ENCODE measurements around the gene ACAD10.

Gene ACAD10

DNA sequence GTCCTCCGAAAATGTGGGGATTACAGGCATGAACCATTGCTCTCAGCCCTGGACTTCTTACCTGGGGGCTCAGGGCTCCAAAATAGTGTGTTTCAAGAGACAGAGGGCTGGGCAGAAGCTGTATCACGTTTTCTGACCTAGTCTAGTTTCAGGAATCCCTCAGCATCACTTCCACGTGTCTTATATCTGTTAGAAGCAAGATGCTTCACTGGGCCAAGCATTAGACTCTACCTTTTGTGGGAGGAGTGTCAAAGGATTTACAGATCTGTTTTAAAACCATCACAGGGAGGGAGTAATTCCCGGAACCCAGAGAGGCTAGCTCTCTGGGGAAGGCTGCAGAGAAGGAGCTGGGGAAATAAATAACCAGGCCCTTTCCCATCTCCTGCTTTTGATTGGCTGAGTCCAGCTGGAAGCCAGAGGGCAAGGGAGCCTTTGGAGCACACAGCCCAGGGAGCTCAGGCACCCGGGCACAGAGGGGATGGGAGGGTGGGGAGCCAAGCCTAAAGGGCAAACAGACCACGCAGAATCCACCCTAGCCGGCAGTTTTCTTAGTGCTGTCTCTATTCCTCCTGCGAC lies 47.6 kb downstream of the ACAD10 start:
- TF ChIP-seq CREB1 (IDR thresholded peaks at IDR 0.05; ENCODE audit: low read depth): no peak
- TF ChIP-seq FOXM1 (IDR thresholded peaks at IDR 0.05; ENCODE audit: borderline replicate concordance, low read depth): no peak
- TF ChIP-seq YY1 (IDR thresholded peaks at IDR 0.05; ENCODE audit: low read depth): no peak
- TF ChIP-seq, protein P1, sequence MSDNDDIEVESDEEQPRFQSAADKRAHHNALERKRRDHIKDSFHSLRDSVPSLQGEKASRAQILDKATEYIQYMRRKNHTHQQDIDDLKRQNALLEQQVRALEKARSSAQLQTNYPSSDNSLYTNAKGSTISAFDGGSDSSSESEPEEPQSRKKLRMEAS (IDR thresholded peaks at IDR 0.05): no peak
- TF ChIP-seq EGR1 (IDR thresholded peaks at IDR 0.05): no peak
- TF ChIP-seq CEBPB (IDR thresholded peaks at IDR 0.05): no peak
- TF ChIP-seq TEAD4 (IDR thresholded peaks at IDR 0.05): no peak
- TF ChIP-seq, protein P2, sequence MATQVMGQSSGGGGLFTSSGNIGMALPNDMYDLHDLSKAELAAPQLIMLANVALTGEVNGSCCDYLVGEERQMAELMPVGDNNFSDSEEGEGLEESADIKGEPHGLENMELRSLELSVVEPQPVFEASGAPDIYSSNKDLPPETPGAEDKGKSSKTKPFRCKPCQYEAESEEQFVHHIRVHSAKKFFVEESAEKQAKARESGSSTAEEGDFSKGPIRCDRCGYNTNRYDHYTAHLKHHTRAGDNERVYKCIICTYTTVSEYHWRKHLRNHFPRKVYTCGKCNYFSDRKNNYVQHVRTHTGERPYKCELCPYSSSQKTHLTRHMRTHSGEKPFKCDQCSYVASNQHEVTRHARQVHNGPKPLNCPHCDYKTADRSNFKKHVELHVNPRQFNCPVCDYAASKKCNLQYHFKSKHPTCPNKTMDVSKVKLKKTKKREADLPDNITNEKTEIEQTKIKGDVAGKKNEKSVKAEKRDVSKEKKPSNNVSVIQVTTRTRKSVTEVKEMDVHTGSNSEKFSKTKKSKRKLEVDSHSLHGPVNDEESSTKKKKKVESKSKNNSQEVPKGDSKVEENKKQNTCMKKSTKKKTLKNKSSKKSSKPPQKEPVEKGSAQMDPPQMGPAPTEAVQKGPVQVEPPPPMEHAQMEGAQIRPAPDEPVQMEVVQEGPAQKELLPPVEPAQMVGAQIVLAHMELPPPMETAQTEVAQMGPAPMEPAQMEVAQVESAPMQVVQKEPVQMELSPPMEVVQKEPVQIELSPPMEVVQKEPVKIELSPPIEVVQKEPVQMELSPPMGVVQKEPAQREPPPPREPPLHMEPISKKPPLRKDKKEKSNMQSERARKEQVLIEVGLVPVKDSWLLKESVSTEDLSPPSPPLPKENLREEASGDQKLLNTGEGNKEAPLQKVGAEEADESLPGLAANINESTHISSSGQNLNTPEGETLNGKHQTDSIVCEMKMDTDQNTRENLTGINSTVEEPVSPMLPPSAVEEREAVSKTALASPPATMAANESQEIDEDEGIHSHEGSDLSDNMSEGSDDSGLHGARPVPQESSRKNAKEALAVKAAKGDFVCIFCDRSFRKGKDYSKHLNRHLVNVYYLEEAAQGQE (IDR thresholded peaks at IDR 0.05; ENCODE audit: low read depth): no peak
- no peak for TF ChIP-seq ZBTB7A (IDR thresholded peaks at IDR 0.05; ENCODE audit: low read depth)
- no peak for TF ChIP-seq EP300 (IDR thresholded peaks at IDR 0.05; ENCODE audit: borderline replicate concordance)
- no peak for TF ChIP-seq NFIC (IDR thresholded peaks at IDR 0.05)
- TF ChIP-seq RAD21 (IDR thresholded peaks at IDR 0.05; ENCODE audit: low read depth): no peak
- TF ChIP-seq, protein P3, sequence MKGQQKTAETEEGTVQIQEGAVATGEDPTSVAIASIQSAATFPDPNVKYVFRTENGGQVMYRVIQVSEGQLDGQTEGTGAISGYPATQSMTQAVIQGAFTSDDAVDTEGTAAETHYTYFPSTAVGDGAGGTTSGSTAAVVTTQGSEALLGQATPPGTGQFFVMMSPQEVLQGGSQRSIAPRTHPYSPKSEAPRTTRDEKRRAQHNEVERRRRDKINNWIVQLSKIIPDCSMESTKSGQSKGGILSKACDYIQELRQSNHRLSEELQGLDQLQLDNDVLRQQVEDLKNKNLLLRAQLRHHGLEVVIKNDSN (IDR thresholded peaks at IDR 0.05): no peak
- no peak for TF ChIP-seq TCF12 (IDR thresholded peaks at IDR 0.05; ENCODE audit: low read depth)
- TF ChIP-seq TAF1 (IDR thresholded peaks at IDR 0.05; ENCODE audit: low read depth): no peak

DNA sequence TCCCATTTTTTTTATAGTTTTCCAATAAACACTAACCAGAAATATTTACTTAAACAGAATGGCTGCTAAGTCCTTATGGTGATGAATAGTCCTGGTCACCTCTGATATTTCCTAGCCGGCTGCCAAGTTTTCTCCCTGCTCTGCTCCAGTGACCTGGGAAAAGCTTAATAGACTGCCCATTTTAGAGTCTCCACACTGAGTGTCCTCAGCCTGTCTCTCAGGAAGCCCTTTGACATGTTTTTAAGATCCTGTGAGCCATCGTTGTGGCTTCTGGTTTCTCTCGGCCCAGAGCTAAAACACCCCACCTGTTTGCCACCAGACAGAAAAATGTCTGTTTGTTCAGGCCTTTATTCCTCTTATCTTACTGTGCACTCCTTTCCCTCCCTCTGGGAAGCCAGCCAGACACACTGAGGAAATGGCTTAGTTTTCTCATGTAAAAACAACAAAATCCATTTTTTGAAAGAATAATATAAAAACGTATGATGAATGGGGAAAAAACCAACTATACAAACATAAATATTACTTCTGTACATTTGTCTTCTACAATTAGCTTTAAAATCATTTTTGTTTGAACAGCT lies 55.5 kb downstream of the ACAD10 start:
- TF ChIP-seq NFIC (IDR thresholded peaks at IDR 0.05): no peak; the same call in 1 of the 2 replicates
- TF ChIP-seq EGR1 (IDR thresholded peaks at IDR 0.05): no peak
- TF ChIP-seq YY1 (IDR thresholded peaks at IDR 0.05; ENCODE audit: low read depth): no peak
- no peak for TF ChIP-seq RAD21 (IDR thresholded peaks at IDR 0.05; ENCODE audit: low read depth)
- TF ChIP-seq FOXM1 (IDR thresholded peaks at IDR 0.05; ENCODE audit: borderline replicate concordance, low read depth): no peak
- TF ChIP-seq TAF1 (IDR thresholded peaks at IDR 0.05; ENCODE audit: low read depth): no peak
- TF ChIP-seq, protein P3 (IDR thresholded peaks at IDR 0.05): no peak
- TF ChIP-seq CEBPB (IDR thresholded peaks at IDR 0.05): no peak
- no peak for TF ChIP-seq ZBTB7A (IDR thresholded peaks at IDR 0.05; ENCODE audit: low read depth)
- TF ChIP-seq, protein P2 (IDR thresholded peaks at IDR 0.05; ENCODE audit: low read depth): no peak
- TF ChIP-seq TEAD4 (IDR thresholded peaks at IDR 0.05): no peak
- TF ChIP-seq CREB1 (IDR thresholded peaks at IDR 0.05; ENCODE audit: low read depth): no peak
- TF ChIP-seq EP300 (IDR thresholded peaks at IDR 0.05; ENCODE audit: borderline replicate concordance): no peak
- no peak for TF ChIP-seq TCF12 (IDR thresholded peaks at IDR 0.05; ENCODE audit: low read depth)
- TF ChIP-seq, protein P1 (IDR thresholded peaks at IDR 0.05): no peak

DNA sequence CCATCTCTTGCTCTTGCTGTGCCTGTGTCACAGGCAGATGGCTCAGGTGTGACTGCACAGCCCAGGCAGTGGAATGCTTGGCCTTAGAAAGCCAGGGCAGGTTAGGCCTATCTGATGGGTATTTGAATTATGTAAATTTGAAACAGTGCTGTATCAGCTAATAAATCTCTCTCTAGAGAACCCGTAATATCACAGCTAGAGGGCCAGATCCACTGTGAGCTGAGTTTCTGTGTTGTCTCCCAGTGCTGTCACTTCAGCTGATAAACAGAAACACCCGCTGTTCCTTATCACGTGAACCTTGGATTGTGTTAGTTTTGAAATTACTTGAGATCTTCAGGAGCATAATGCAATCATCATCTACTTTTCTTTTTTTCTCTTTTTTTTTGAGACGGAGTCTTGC lies 59.4 kb downstream of the ACAD10 start:
- TF ChIP-seq, protein P3 (IDR thresholded peaks at IDR 0.05): no peak
- TF ChIP-seq TEAD4 (IDR thresholded peaks at IDR 0.05): no peak

DNA sequence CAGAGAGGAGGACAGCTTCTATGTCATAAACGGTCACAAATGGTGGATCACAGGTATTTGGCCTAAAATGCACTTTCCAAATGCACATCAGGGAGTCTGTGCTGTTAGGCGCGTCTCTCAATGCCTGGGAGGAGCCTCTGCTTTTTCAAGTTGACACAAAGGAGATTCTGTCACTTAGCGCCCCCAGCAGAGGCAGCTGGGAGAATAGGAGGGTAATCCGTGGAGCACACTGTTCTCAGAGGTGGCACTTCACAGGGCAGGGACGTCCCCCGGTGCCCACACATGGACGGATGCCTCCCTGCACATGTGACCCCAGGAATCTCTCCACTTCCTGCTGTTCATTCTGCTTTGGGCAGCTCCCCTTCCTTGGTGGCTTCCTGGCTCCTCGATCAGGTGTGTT lies 61.5 kb downstream of the ACAD10 start:
- no peak for TF ChIP-seq FOXM1 (IDR thresholded peaks at IDR 0.05; ENCODE audit: borderline replicate concordance, low read depth)
- TF ChIP-seq EGR1 (IDR thresholded peaks at IDR 0.05): no peak
- TF ChIP-seq, protein P3 (IDR thresholded peaks at IDR 0.05): no peak
- no peak for TF ChIP-seq TEAD4 (IDR thresholded peaks at IDR 0.05)
- TF ChIP-seq, protein P1 (IDR thresholded peaks at IDR 0.05): no peak
- no peak for TF ChIP-seq TCF12 (IDR thresholded peaks at IDR 0.05; ENCODE audit: low read depth)
- TF ChIP-seq ZBTB7A (IDR thresholded peaks at IDR 0.05; ENCODE audit: low read depth): no peak

DNA sequence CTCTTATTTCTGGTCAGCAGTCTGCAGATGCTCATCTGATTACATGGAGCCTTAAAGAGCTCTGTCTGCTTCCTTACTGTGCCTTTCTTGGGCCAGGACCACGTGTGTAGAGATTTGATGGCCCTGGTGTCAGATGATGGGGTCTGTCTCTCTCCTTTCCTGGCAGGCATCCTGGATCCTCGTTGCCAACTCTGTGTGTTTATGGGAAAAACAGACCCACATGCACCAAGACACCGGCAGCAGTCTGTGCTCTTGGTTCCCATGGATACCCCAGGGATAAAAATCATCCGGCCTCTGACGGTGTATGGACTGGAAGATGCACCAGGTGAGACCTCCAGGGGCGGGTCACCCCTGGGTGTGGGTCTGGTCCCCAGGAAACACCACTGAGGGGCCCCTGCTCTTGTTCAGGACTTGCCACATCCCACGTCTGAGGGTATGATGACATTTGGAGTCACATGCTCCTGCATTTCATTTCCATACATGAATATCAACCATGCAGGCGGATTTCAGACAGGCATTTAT lies 62.4 kb downstream of the ACAD10 start:
- TF ChIP-seq, protein P1 (IDR thresholded peaks at IDR 0.05): no peak
- TF ChIP-seq RAD21 (IDR thresholded peaks at IDR 0.05; ENCODE audit: low read depth) (no peak), TCF12 (IDR thresholded peaks at IDR 0.05; ENCODE audit: low read depth) (no peak), EGR1 (IDR thresholded peaks at IDR 0.05) (no peak), ZBTB7A (IDR thresholded peaks at IDR 0.05; ENCODE audit: low read depth) (no peak), CREB1 (IDR thresholded peaks at IDR 0.05; ENCODE audit: low read depth) (no peak), TEAD4 (IDR thresholded peaks at IDR 0.05) (no peak), YY1 (IDR thresholded peaks at IDR 0.05; ENCODE audit: low read depth) (no peak), FOXM1 (IDR thresholded peaks at IDR 0.05; ENCODE audit: borderline replicate concordance, low read depth) (no peak), CEBPB (IDR thresholded peaks at IDR 0.05) (no peak)
- TF ChIP-seq, protein P3 (IDR thresholded peaks at IDR 0.05): no peak
